SK-N-SH (cell line): ENCODE results near the gene MICALL1. TPM values are rescaled to one million over a fixed set of nuclear protein-coding genes. Genes with fewer than 3 reads are reported as not detected.

Experiments used
- CTCF ChIA-PET: fragments of 300-600, 350-600 bp; formaldehyde crosslinking; extraction: SDS; loops from one replicate; lab custom pipeline; 2021; lab: Yijun Ruan, JAX
- POLR2A ChIA-PET: fragments of 350-600 bp; sonication (Branson Sonifier 250); formaldehyde crosslinking; extraction: SDS; loops from one replicate; lab custom pipeline; 2020; ENCODE audit warnings: antibody characterized with exemption, inconsistent platforms; lab: Yijun Ruan, JAX
- DNase-seq: peaks from one replicate; pipeline ENCODE4 v3.0.0; 2012
- H2AFZ ChIP-seq: fragments of 200-600 bp; sonication (generic); 2 replicates; pipeline ENCODE4 v1.8.1; 2016; ENCODE audit warnings: antibody characterized with exemption, mild to moderate bottlenecking, low read depth
- H3F3A ChIP-seq: fragments of 200-600 bp; sonication (generic); replicated peaks from 2 replicates; pipeline ENCODE3; 2016; ENCODE audit warnings: antibody characterized with exemption, mild to moderate bottlenecking; ENCODE audit not compliant: insufficient read depth
- H3K27ac ChIP-seq, 2 experiments: fragments of 200-500 bp in 1 of 2; fragments of 200-600 bp in 1 of 2; sonication (Bioruptor generic) in 1 of 2; sonication (generic), shearing (Covaris generic) in 1 of 2; 2 replicates each; pipeline versions ENCODE4 v1.5.1 to v1.6.1; 2014 to 2016; ENCODE audit warnings: low read depth in 2 of 2, inconsistent platforms in 1 of 2, low read length in 1 of 2, mild to moderate bottlenecking in 1 of 2, mixed read lengths in 1 of 2
- H3K27me3 ChIP-seq: fragments of 200-600 bp; sonication (generic), shearing (Covaris generic); 2 replicates; pipeline ENCODE4 v1.6.1; 2016; ENCODE audit warnings: mixed run types; ENCODE audit not compliant: insufficient read depth
- H3K36me3 ChIP-seq, 2 experiments: fragments of 200-500 bp in 1 of 2; fragments of 200-600 bp in 1 of 2; sonication (Bioruptor generic) in 1 of 2; sonication (generic) in 1 of 2; replicated peaks in 1 of 2; 2 replicates each; pipeline versions ENCODE3 to v1.5.1; 2014 to 2016; ENCODE audit warnings: low read length in 1 of 2, mild to moderate bottlenecking in 1 of 2; ENCODE audit not compliant: insufficient read depth in 2 of 2, control insufficient read depth in 1 of 2
- H3K4me1 ChIP-seq, 2 experiments: fragments of 200-500 bp in 1 of 2; fragments of 200-600 bp in 1 of 2; sonication (Bioruptor generic) in 1 of 2; sonication (generic), shearing (Covaris generic) in 1 of 2; 2 replicates each; pipeline versions ENCODE4 v1.5.1 to v1.6.1; 2014 to 2016; ENCODE audit warnings: low read depth in 1 of 2, low read length in 1 of 2, mixed run types in 1 of 2; ENCODE audit not compliant: insufficient read depth in 2 of 2, control insufficient read depth in 1 of 2
- H3K4me2 ChIP-seq: fragments of 200-600 bp; sonication (generic), shearing (Covaris generic); 2 replicates; pipeline ENCODE4 v1.6.1; 2017; ENCODE audit warnings: mixed run types
- H3K4me3 ChIP-seq, 2 experiments: fragments of 200-500 bp in 1 of 2; fragments of 200-600 bp in 1 of 2; sonication (Bioruptor generic) in 1 of 2; sonication (generic), shearing (Covaris generic) in 1 of 2; 2 replicates each; pipeline versions ENCODE4 v1.5.1 to v1.8.1; 2014 to 2016; ENCODE audit warnings: low read depth in 2 of 2, inconsistent platforms in 1 of 2, low read length in 1 of 2, mild to moderate bottlenecking in 1 of 2, mixed read lengths in 1 of 2, moderate library complexity in 1 of 2
- H3K79me2 ChIP-seq: fragments of 200-600 bp; sonication (generic); 2 replicates; pipeline ENCODE4 v1.8.1; 2017; ENCODE audit warnings: mild to moderate bottlenecking; ENCODE audit not compliant: insufficient read depth
- H3K9ac ChIP-seq: fragments of 200-600 bp; sonication (generic); 2 replicates; pipeline ENCODE4 v1.6.1; 2017; ENCODE audit warnings: mixed run types
- H3K9me2 ChIP-seq: fragments of 200-600 bp; sonication (generic); 2 replicates; pipeline ENCODE4 v1.6.1; 2017; ENCODE audit warnings: mixed run types
- H3K9me3 ChIP-seq: fragments of 200-600 bp; sonication (generic); 2 replicates; pipeline ENCODE4 v1.6.1; 2017; ENCODE audit warnings: mixed run types, mild to moderate bottlenecking, moderate library complexity
- H4K20me1 ChIP-seq: fragments of 200-600 bp; sonication (generic); 2 replicates; pipeline ENCODE4 v1.6.1; 2017; ENCODE audit warnings: mild to moderate bottlenecking, mixed run types; ENCODE audit not compliant: insufficient read depth
- EZH2phosphoT487 ChIP-seq: fragments of 200-600 bp; sonication (generic); IDR thresholded peaks from 2 replicates; pipeline ENCODE4 v1.6.1; 2017; ENCODE audit warnings: low read depth, mixed run types, mild to moderate bottlenecking, antibody characterized with exemption, moderate library complexity, borderline replicate concordance
- FOSL2 ChIP-seq: IDR thresholded peaks from 2 replicates; pipeline ENCODE4 v1.4.0; 2012; ENCODE audit warnings: low read depth, mild to moderate bottlenecking, moderate library complexity, borderline replicate concordance
- GATA2 ChIP-seq: sonication (generic); formaldehyde crosslinking; IDR thresholded peaks from 2 replicates; pipeline ENCODE4 v1.5.0; 2020; ENCODE audit warnings: mild to moderate bottlenecking, missing genetic modification reagents
- IRF3 ChIP-seq: fragments of 150-350 bp; IDR thresholded peaks from 2 replicates; pipeline ENCODE4 v1.6.1; 2016; ENCODE audit warnings: mild to moderate bottlenecking, low read depth, low read length
- MEF2A ChIP-seq: IDR thresholded peaks from 2 replicates; pipeline ENCODE4 v1.4.0; 2012; ENCODE audit warnings: low read depth, borderline replicate concordance
- MXI1 ChIP-seq: IDR thresholded peaks from 2 replicates; pipeline ENCODE4 v1.6.1; 2012; ENCODE audit warnings: mild to moderate bottlenecking, low read depth, low read length, improper control_type of control experiment
- POLR2AphosphoS5 ChIP-seq: IDR thresholded peaks from 2 replicates; pipeline ENCODE4 v1.6.1; 2012; ENCODE audit warnings: low read depth, low read length
- RXRA ChIP-seq: IDR thresholded peaks from 2 replicates; pipeline ENCODE4 v1.4.0; 2012; ENCODE audit warnings: low read depth, mild to moderate bottlenecking, borderline replicate concordance
- SIN3A ChIP-seq: IDR thresholded peaks from 2 replicates; pipeline ENCODE4 v1.6.1; 2012; ENCODE audit warnings: low read depth, mild to moderate bottlenecking, low read length, moderate library complexity, borderline replicate concordance
- SMC3 ChIP-seq: IDR thresholded peaks from 2 replicates; pipeline ENCODE4 v1.6.1; 2012; ENCODE audit warnings: low read depth, low read length, improper control_type of control experiment
- ZBTB33 ChIP-seq: IDR thresholded peaks from 2 replicates; pipeline ENCODE4 v1.4.0; 2012; ENCODE audit warnings: low read depth, borderline replicate concordance
- WGBS: methylation state at CpG from one replicate; pipeline ENCODE4 v1.1.6; 2017; ENCODE audit warnings: low lambda C conversion rate; 5-methylcytosine and 5-hydroxymethylcytosine counted together
- polyA plus RNA-seq, 3 experiments: library from polyadenylated mRNA; depleted of rRNA; stranded (reverse); fragments of >200 nt; gene quantifications; 2 replicates each; pipeline ENCODE4 v1.2.3, GENCODE V29; 2012

Gene MICALL1
- polyA plus RNA-seq, 1 of the 3 experiments (the other 2 are of a cell fraction) = 12.9 TPM

- Histone ChIP-seq H4K20me1 (no peaks in the 10 kb centered on the region), H3F3A (no peaks in the 10 kb centered on the region), H3K9me2 (no peaks in the 10 kb centered on the region), H3K27me3 (no peaks in the 10 kb centered on the region), H2AFZ (no peak overlapping the region), H3K36me3 (no peaks in the 10 kb centered on the region), H3K27ac (no peak overlapping the region), H3K4me3 (no peak overlapping the region), H3K4me1 (no peaks in the 10 kb centered on the region; a peak in 1 of 4 replicates), H3K9ac (no peak overlapping the region), H3K79me2 (no peaks in the 10 kb centered on the region), H3K4me2 (no peak overlapping the region), H3K9me3 (no peaks in the 10 kb centered on the region)
- WGBS = 86% methylated on average over 6 of the region's 7 CpGs
- ChIA-PET POLR2A (no interaction called here), CTCF (interaction anchor here (1.0 kb wide), 1 partner anchor 10 kb away, joined by 3 read pairs; no protein-coding TSS in a partner anchor)
- TF ChIP-seq GATA2 = no peak
- TF ChIP-seq SMC3 = no peak
- no peak for TF ChIP-seq EZH2phosphoT487
- no peak for TF ChIP-seq ZBTB33
- no peak for TF ChIP-seq SIN3A
- no peak for TF ChIP-seq POLR2AphosphoS5
- no peak for TF ChIP-seq RXRA
- DNase-seq = no peak
These were observed 84.8 kb downstream of the MICALL1 start for GRCh38 chr22:37990862-37991261.

GRCh38 chr22:37991731-37992442 lies 85.8 kb downstream of the MICALL1 start:
- no peak overlapping the region for H3K9ac ChIP-seq
- DNase-seq = no peak

More at GRCh38 chr22:37991731-37992442, 85.8 kb downstream of the MICALL1 start:
- Histone ChIP-seq H3K36me3 (no peaks in the 10 kb centered on the region), H3K79me2 (no peaks in the 10 kb centered on the region), H4K20me1 (no peaks in the 10 kb centered on the region), H2AFZ (no peak overlapping the region), H3K27ac (no peak overlapping the region), H3K4me3 (no peak overlapping the region), H3K27me3 (no peaks in the 10 kb centered on the region), H3K4me1 (no peaks in the 10 kb centered on the region; a peak in 1 of 4 replicates), H3K9me2 (no peaks in the 10 kb centered on the region), H3K4me2 (no peak overlapping the region), H3F3A (no peaks in the 10 kb centered on the region), H3K9me3 (no peaks in the 10 kb centered on the region)
- 88% methylated on average over 5 of the region's 6 CpGs for WGBS
- ChIA-PET POLR2A (no interaction called here), CTCF (no interaction called here)
- TF ChIP-seq SMC3 (no peak), ZBTB33 (no peak), MEF2A (no peak), FOSL2 (no peak), MXI1 (no peak), IRF3 (no peak)

Other genes starting within 250 kb of the MICALL1 start
- gene PDXP, start 247.6 kb upstream of the MICALL1 start, polyA plus RNA-seq (2012; rRNA removed) = 22.5 and 24.5 TPM in 2 replicates
- 9,680 and 12,045 TPM in 2 replicates for gene LGALS1, start 230.7 kb upstream of the MICALL1 start, polyA plus RNA-seq (2012; rRNA removed)
- gene NOL12, start 220.0 kb upstream of the MICALL1 start, polyA plus RNA-seq (2012; rRNA removed) = 48.2 and 52.2 TPM in 2 replicates
- gene TRIOBP, start 209.2 kb upstream of the MICALL1 start, polyA plus RNA-seq (2012; rRNA removed) = 43.6 and 47.3 TPM in 2 replicates
- gene GCAT, start 98.4 kb upstream of the MICALL1 start, polyA plus RNA-seq (2012; rRNA removed) = 20.3 and 24.2 TPM in 2 replicates
- not detected in 2 replicates for gene GALR3, start 82.9 kb upstream of the MICALL1 start, polyA plus RNA-seq (2012; rRNA removed)
- 27.5 and 27.6 TPM in 2 replicates for gene ANKRD54, start 62.0 kb upstream of the MICALL1 start, polyA plus RNA-seq (2012; rRNA removed)
- gene EIF3L, start 56.9 kb upstream of the MICALL1 start, polyA plus RNA-seq (2012; rRNA removed) = 478 and 642 TPM in 2 replicates
- 0.33 and 0.45 TPM in 2 replicates for gene C22orf23, start 47.3 kb downstream of the MICALL1 start, polyA plus RNA-seq (2012; rRNA removed)
- 146 and 255 TPM in 2 replicates for gene POLR2F, start 47.4 kb downstream of the MICALL1 start, polyA plus RNA-seq (2012; rRNA removed)
- gene SOX10, start 78.3 kb downstream of the MICALL1 start, polyA plus RNA-seq (2012; rRNA removed) = not detected in 2 replicates
- 36.8 and 42.8 TPM in 2 replicates for gene PICK1, start 151.1 kb downstream of the MICALL1 start, polyA plus RNA-seq (2012; rRNA removed)
- gene SLC16A8, start 177.9 kb downstream of the MICALL1 start, polyA plus RNA-seq (2012; rRNA removed) = not detected in 2 replicates
- gene BAIAP2L2, start 204.4 kb downstream of the MICALL1 start, polyA plus RNA-seq (2012; rRNA removed) = 0.13 and 0.16 TPM in 2 replicates